ENCODE results near the gene SH3YL1. TPM values are rescaled to one million over a fixed set of nuclear protein-coding genes. Genes with fewer than 3 reads are reported as not detected.

SH3YL1 gene
- total and polyA plus RNA-seq, 2 experiments from 2014 or later, result 35.6 to 45.8 TPM

DNA sequence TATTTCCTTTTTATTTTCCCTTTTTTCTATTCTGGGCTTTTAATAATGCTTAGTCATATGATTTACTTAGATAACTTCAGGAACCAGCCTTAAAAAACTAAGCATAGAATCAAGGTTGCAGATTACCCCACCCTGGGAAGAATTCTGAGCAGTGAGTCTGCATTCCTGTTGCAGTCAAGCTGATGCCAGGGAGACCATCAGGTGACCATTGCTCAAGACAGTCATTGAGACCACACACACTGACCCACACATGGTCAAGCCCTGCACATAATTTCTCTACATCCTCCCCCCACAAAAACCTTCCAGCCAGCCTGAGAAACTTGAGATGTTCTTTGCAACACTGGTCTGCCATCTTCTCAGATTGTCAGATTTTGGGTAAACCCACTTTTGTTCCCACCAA, 83.9 kb downstream of the SH3YL1 start:
- Mint-ChIP-seq H3K36me3 (ENCODE audit: low read depth) (peaks cover 24% of the 10 kb centered on the region; the same call in 2 of the 3 replicates), H3K27ac (no peak overlapping the region), H3K27me3 (ENCODE audit: insufficient read depth, low read depth, poor library complexity) (peaks cover 4% of the 10 kb centered on the region), H3K4me1 (no peaks in the 10 kb centered on the region), H3K4me3 (no peak overlapping the region), H3K9me3 (peaks cover 38% of the 10 kb centered on the region)
- peaks cover 28% of the 10 kb centered on the region for H3K36me3 ChIP-seq (ENCODE audit: insufficient read depth)
- H3K4me2 ChIP-seq, result no peak overlapping the region
- no peak overlapping the region for H3K4me3 ChIP-seq
- TF ChIP-seq, protein P1, sequence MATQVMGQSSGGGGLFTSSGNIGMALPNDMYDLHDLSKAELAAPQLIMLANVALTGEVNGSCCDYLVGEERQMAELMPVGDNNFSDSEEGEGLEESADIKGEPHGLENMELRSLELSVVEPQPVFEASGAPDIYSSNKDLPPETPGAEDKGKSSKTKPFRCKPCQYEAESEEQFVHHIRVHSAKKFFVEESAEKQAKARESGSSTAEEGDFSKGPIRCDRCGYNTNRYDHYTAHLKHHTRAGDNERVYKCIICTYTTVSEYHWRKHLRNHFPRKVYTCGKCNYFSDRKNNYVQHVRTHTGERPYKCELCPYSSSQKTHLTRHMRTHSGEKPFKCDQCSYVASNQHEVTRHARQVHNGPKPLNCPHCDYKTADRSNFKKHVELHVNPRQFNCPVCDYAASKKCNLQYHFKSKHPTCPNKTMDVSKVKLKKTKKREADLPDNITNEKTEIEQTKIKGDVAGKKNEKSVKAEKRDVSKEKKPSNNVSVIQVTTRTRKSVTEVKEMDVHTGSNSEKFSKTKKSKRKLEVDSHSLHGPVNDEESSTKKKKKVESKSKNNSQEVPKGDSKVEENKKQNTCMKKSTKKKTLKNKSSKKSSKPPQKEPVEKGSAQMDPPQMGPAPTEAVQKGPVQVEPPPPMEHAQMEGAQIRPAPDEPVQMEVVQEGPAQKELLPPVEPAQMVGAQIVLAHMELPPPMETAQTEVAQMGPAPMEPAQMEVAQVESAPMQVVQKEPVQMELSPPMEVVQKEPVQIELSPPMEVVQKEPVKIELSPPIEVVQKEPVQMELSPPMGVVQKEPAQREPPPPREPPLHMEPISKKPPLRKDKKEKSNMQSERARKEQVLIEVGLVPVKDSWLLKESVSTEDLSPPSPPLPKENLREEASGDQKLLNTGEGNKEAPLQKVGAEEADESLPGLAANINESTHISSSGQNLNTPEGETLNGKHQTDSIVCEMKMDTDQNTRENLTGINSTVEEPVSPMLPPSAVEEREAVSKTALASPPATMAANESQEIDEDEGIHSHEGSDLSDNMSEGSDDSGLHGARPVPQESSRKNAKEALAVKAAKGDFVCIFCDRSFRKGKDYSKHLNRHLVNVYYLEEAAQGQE (IDR thresholded peaks at IDR 0.05; ENCODE audit: unreplicated experiment), result no peak
- H3K27me3 ChIP-seq (ENCODE audit: insufficient read depth), result no peaks in the 10 kb centered on the region
- no peaks in the 10 kb centered on the region for H3F3A ChIP-seq (replicated peaks; ENCODE audit: low read depth)
- DNase-seq (ENCODE audit: low spot score) (no peak), ATAC-seq (no peak)
- no peaks in the 10 kb centered on the region for H3K9me2 ChIP-seq (ENCODE audit: insufficient read depth)
- H3K79me2 ChIP-seq (replicated peaks; ENCODE audit: insufficient read depth), result no peaks in the 10 kb centered on the region
- H4K20me1 ChIP-seq (replicated peaks; ENCODE audit: insufficient read depth), result no peaks in the 10 kb centered on the region
- H2AFZ ChIP-seq, result no peak overlapping the region
- no peaks in the 10 kb centered on the region for H3K4me1 ChIP-seq (ENCODE audit: insufficient read depth)
- no peak overlapping the region for H3K27ac ChIP-seq (ENCODE audit: low read depth)

DNA sequence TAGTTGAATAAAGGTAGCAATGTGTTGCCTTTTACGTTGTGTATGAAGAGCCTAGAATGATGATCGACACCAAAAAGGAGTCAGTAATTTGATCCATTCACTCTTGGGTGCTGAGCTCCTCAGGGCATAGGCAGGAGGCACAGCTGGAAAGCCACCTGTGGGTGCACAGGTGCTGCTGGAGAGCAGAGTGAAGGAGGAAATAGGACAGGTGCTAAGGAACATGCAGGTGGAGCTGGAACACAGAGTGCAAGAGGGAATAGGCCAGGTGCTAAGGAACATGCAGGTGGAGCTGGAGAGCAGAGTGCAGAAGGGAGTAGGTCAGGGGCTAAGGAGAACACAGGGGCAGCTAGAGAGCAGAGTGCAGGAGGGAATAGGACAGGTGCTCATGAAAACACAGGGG, 86.1 kb downstream of the SH3YL1 start:
- Histone ChIP-seq H3F3A (replicated peaks; ENCODE audit: low read depth) (no peaks in the 10 kb centered on the region), H3K4me3 (no peak overlapping the region), H2AFZ (no peak overlapping the region), H3K4me2 (no peak overlapping the region), H3K4me1 (ENCODE audit: insufficient read depth) (no peaks in the 10 kb centered on the region), H3K27ac (ENCODE audit: low read depth) (no peak overlapping the region), H3K36me3 (ENCODE audit: insufficient read depth) (peaks cover 13% of the 10 kb centered on the region), H3K9me2 (ENCODE audit: insufficient read depth) (no peaks in the 10 kb centered on the region), H3K79me2 (replicated peaks; ENCODE audit: insufficient read depth) (no peaks in the 10 kb centered on the region), H4K20me1 (replicated peaks; ENCODE audit: insufficient read depth) (no peaks in the 10 kb centered on the region), H3K27me3 (ENCODE audit: insufficient read depth) (no peaks in the 10 kb centered on the region)
- Mint-ChIP-seq H3K27ac (no peak overlapping the region), H3K36me3 (ENCODE audit: low read depth) (peaks cover 7% of the 10 kb centered on the region; the same call in 1 of the 3 replicates), H3K4me3 (no peak overlapping the region), H3K9me3 (peaks cover 18% of the 10 kb centered on the region), H3K27me3 (ENCODE audit: insufficient read depth, low read depth, poor library complexity) (peaks cover 4% of the 10 kb centered on the region), H3K4me1 (no peaks in the 10 kb centered on the region)
- DNase-seq (ENCODE audit: low spot score), result no peak
- ATAC-seq, result no peak
- TF ChIP-seq, protein P2, sequence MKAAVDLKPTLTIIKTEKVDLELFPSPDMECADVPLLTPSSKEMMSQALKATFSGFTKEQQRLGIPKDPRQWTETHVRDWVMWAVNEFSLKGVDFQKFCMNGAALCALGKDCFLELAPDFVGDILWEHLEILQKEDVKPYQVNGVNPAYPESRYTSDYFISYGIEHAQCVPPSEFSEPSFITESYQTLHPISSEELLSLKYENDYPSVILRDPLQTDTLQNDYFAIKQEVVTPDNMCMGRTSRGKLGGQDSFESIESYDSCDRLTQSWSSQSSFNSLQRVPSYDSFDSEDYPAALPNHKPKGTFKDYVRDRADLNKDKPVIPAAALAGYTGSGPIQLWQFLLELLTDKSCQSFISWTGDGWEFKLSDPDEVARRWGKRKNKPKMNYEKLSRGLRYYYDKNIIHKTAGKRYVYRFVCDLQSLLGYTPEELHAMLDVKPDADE (IDR thresholded peaks at IDR 0.05), result no peak
- TF ChIP-seq CREB1 (CRISPR knock-in tag; IDR thresholded peaks at IDR 0.05; ENCODE audit: low read depth) (no peak), POLR2AphosphoS5 (IDR thresholded peaks at IDR 0.05; ENCODE audit: low read depth) (no peak), ZNF114 (CRISPR knock-in tag; IDR thresholded peaks at IDR 0.05) (no peak), ZNF331 (CRISPR knock-in tag; IDR thresholded peaks at IDR 0.05; ENCODE audit: low read depth) (no peak), STAT1 (IDR thresholded peaks at IDR 0.05; ENCODE audit: unreplicated experiment) (no peak), EZH2phosphoT487 (IDR thresholded peaks at IDR 0.05; ENCODE audit: unreplicated experiment) (no peak), JUNB (IDR thresholded peaks at IDR 0.05; ENCODE audit: unreplicated experiment) (no peak), EZH2 (IDR thresholded peaks at IDR 0.05; ENCODE audit: low read depth, unreplicated experiment) (no peak), NANOG (IDR thresholded peaks at IDR 0.05; ENCODE audit: borderline replicate concordance) (no peak)
- TF ChIP-seq, protein P3, sequence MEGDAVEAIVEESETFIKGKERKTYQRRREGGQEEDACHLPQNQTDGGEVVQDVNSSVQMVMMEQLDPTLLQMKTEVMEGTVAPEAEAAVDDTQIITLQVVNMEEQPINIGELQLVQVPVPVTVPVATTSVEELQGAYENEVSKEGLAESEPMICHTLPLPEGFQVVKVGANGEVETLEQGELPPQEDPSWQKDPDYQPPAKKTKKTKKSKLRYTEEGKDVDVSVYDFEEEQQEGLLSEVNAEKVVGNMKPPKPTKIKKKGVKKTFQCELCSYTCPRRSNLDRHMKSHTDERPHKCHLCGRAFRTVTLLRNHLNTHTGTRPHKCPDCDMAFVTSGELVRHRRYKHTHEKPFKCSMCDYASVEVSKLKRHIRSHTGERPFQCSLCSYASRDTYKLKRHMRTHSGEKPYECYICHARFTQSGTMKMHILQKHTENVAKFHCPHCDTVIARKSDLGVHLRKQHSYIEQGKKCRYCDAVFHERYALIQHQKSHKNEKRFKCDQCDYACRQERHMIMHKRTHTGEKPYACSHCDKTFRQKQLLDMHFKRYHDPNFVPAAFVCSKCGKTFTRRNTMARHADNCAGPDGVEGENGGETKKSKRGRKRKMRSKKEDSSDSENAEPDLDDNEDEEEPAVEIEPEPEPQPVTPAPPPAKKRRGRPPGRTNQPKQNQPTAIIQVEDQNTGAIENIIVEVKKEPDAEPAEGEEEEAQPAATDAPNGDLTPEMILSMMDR (conservative IDR thresholded peaks at IDR 0.05; ENCODE audit: low read depth in 2 of 2), result no peak
- TF ChIP-seq, protein P1 (IDR thresholded peaks at IDR 0.05; ENCODE audit: unreplicated experiment), result no peak
